Keratinocyte (primary cell): ENCODE measurements around the gene GSTO2.

Experiments
- EZH2 ChIP-seq: IDR thresholded peaks from one replicate; pipeline ENCODE4 v1.6.1; 2012; ENCODE audit warnings: inconsistent platforms, mild to moderate bottlenecking, low read length, moderate library complexity
- TF ChIP-seq, protein P1 (sequence below), 3 experiments: IDR thresholded peaks in 1 of 3; conservative IDR thresholded peaks in 1 of 3; optimal IDR thresholded peaks in 1 of 3; 2 replicates in 2 of 3; 3 replicates in 1 of 3; pipeline versions ENCODE3 to v1.5.1; 2011; ENCODE audit warnings: low read length in 3 of 3, mild to moderate bottlenecking in 3 of 3, moderate library complexity in 2 of 3, control low read depth in 1 of 3, inconsistent platforms in 1 of 3; ENCODE audit not compliant: insufficient read depth in 2 of 3; ENCODE audit errors: extremely low read depth in 1 of 3

DNA sequence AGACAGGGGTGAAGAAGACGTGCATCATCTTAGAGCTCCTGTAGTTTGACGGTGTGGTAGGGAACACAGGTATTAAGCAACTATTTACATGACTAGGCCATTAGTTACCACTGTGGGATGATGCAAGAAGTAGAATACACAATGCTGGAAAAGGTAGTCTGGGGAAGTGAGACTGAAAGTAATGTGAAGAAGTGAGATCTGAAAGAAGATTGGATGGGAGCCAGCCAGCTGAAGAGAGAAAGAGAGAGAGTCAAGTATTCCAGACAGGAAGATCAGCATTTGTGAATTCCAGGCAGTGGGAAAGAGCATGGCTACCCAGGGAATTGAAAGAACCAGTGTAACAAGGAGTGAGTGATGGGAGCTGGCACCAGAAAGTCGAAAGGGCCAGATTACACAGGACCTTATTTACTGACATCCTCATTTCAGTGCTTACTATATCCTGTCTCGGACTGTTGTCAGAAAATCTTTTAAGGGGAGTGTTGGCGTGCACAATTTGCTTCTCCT lies 80.7 kb downstream of the GSTO2 start:
- TF ChIP-seq, protein P1, sequence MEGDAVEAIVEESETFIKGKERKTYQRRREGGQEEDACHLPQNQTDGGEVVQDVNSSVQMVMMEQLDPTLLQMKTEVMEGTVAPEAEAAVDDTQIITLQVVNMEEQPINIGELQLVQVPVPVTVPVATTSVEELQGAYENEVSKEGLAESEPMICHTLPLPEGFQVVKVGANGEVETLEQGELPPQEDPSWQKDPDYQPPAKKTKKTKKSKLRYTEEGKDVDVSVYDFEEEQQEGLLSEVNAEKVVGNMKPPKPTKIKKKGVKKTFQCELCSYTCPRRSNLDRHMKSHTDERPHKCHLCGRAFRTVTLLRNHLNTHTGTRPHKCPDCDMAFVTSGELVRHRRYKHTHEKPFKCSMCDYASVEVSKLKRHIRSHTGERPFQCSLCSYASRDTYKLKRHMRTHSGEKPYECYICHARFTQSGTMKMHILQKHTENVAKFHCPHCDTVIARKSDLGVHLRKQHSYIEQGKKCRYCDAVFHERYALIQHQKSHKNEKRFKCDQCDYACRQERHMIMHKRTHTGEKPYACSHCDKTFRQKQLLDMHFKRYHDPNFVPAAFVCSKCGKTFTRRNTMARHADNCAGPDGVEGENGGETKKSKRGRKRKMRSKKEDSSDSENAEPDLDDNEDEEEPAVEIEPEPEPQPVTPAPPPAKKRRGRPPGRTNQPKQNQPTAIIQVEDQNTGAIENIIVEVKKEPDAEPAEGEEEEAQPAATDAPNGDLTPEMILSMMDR (optimal IDR thresholded peaks at IDR 0.05 in 1 of 3, IDR thresholded peaks at IDR 0.05 in 1 of 3, conservative IDR thresholded peaks at IDR 0.05 in 1 of 3; ENCODE audit: extremely low read depth in 1 of 3, insufficient read depth in 2 of 3, low read length in 3 of 3) = no peak
- no peak for TF ChIP-seq EZH2
